Stimulated activated naive CD4-positive, alpha-beta T cell treated with Interleukin-2 at 50 U/mL for 16 hours (primary cell): Measurements from ENCODE around the gene PLXNA1.

Source experiments
- DNase-seq: peaks from one replicate; lab custom pipeline; 2025; lab: John Stamatoyannopoulos, UW

Gene PLXNA1

DNA sequence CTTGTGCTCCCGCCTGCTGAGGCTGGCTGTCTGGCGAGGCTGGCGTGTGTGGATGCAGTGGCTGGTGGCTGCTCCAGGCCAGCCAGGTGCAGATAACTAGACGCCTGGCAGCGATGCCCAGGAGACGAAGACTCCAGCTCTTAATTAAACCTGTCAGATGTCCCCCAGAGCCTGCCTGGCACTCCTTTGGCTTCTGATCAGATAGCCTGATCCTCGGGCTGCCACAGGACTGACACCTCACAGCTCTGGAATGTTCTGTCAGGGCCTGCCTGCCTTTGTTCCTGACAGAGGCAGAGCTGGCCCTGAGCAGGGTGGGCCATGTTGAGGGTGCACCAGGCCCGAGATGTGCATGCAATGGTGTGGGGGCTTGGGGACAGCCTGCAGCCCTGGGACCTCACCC, 36.5 kb downstream of the PLXNA1 start:
- DNase-seq: no peak

- no peak for DNase-seq
These were observed 37.6 kb downstream of the PLXNA1 start for GRCh38 chr3:127020543-127020942.

- DNase-seq: no peak
These were observed 39.9 kb downstream of the PLXNA1 start for GRCh38 chr3:127022849-127023248.

GRCh38 chr3:127025456-127025855, 42.5 kb downstream of the PLXNA1 start:
- DNase-seq: no peak

DNA sequence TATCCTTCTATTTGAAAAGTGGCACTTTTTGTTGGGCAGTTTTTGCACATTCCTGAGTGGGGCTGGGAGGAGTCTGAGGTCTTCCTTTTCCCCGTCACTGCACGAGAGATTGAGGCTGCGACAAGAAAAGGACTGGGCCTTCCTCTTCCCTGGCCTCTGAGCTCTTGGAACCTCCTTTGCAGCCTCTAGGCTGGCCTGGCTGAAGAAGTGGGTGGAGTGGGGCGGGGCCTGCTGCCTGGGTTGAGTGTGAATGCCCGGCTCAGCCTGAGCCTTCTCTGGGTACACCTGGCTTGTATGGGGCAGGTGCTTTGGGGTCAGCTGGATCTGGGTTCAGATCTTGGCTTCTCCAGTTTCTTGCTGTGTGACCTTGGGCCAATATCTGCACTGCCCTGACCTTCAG, 43.1 kb downstream of the PLXNA1 start:
- DNase-seq: no peak

DNA sequence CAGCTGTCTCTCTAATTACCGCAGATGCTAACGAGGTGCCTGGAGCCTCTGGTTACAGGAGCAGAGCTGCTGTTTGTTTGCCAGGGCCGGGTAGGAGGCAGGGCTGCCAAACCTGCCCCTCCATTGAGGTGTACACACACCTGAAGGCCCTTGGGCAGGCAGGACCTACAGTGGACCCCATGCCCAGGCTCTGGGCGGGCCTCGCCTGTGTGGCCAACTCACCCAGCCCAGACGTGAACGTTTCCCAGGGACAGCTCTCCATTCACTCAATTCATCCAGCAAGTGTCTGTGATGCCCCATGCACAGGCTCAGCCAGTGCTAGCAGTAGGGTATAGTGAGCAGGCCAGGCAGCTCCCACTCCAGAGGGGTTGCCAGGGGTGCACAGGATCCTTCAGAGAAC, 43.7 kb downstream of the PLXNA1 start:
- DNase-seq: no peak

DNA sequence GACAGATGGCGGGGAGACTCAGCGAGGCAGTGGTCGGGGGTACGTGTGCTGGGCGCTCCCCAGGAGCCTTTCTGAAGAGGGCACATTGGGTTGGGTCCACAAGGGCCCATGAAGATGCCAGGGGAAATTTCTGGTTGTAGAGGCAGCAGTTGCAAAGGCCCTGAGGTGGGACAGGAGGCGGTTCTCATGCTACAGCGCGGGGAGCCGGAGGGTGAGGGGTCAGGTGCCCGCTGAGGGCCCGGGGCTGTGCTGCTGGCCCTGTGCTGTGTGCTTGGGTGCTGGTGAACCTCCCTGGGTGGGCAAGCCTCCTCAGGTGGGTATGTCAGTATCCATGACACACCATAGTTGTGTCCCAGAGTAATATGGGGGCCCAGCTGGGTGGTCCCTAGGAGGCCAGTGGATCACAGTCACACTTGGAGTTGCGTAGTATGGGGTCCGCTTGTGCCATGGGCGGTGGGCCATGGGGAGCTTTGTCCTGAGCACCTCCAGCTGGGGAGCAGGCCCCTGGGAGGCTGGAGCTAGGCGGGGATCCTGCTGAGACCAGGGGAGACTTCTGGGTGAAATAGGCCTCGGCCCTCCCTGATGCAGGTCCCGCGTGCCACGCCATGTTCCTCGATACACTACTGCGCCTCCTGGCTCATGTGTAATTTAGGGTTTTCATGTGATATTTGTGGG, 44.3 kb downstream of the PLXNA1 start:
- no peak for DNase-seq

DNA sequence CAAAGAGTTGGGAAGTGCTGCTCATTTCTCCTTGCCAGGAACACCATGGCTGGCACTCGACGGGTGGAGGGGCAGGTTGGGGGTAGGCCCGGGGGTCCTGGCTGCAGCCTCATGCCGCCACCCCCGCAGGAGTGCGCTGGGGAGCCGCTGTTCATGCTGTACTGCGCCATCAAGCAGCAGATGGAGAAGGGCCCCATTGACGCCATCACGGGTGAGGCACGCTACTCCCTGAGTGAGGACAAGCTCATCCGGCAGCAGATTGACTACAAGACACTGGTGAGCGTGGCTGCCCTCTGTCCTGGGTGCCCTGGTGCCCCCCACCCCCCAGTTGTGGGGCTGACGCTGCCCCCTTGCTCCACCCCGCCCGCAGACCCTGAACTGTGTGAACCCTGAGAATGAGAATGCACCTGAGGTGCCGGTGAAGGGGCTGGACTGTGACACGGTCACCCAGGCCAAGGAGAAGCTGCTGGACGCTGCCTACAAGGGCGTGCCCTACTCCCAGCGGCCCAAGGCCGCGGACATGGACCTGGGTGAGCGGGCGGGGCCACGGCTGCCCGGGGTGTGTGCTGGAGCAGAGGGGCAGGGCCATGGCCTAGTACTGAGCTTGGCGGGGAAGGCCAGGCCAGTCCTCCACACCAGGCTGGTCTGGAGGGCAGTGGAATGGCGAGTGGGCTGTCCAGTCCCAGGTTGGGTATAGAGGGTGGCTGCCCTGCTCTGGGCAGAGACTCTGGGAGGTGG, 45.1 kb downstream of the PLXNA1 start:
- DNase-seq: no peak

- no peak for DNase-seq
These were observed 46.1 kb downstream of the PLXNA1 start for GRCh38 chr3:127028781-127029657.

- DNase-seq: no peak
These were observed 47.0 kb downstream of the PLXNA1 start for GRCh38 chr3:127029658-127030507.

- no peak for DNase-seq
These were observed 47.8 kb downstream of the PLXNA1 start for GRCh38 chr3:127030508-127031412.

GRCh38 chr3:127031413-127031810, 48.5 kb downstream of the PLXNA1 start:
- DNase-seq: no peak

- DNase-seq: no peak
These were observed 48.9 kb downstream of the PLXNA1 start for GRCh38 chr3:127031845-127032244.

- no peak for DNase-seq
These were observed 49.5 kb downstream of the PLXNA1 start for GRCh38 chr3:127032296-127032990.
